ENCODE measurements around the gene GAS7.

The GAS7 gene

DNA sequence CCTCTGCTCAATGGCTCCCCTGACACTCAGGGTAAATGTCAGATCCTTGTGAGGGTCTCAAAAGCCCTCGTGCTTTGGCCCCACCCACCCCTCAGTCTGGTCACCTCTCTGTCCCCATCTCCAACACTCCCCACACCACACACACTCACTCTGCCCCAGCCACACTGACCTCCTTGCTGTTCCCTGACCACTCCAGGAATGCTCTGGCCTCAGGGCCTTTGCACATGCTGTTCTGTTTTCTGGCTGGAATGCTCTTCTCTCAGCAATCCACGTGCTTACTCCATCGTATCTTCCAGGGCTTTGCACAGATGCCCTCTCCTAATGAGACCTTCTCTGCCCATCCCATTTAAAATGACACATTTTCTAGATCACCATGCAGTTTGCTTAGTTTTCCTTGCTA is 28.2 kb downstream of the GAS7 start:
- no peak for DNase-seq

DNA sequence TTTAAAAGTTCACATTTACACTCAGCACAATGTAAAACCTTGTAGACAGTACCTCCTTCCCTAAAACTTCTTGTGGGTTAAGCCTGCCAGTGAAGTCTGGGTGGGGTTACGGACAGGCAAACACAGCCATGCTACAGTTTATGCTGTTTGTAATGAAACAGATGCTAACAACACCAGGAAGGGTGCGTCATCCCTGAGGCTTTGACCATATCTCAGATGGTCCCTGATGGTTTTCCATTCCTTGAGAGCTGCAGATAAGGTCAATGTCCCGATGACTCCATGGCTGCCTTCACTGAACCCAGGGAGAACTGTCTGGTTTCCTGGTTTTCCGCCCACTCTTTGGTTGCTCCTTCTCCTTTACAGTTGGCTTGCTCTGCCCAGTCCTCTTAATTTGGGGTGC is 29.1 kb downstream of the GAS7 start:
- no peak for DNase-seq

DNA sequence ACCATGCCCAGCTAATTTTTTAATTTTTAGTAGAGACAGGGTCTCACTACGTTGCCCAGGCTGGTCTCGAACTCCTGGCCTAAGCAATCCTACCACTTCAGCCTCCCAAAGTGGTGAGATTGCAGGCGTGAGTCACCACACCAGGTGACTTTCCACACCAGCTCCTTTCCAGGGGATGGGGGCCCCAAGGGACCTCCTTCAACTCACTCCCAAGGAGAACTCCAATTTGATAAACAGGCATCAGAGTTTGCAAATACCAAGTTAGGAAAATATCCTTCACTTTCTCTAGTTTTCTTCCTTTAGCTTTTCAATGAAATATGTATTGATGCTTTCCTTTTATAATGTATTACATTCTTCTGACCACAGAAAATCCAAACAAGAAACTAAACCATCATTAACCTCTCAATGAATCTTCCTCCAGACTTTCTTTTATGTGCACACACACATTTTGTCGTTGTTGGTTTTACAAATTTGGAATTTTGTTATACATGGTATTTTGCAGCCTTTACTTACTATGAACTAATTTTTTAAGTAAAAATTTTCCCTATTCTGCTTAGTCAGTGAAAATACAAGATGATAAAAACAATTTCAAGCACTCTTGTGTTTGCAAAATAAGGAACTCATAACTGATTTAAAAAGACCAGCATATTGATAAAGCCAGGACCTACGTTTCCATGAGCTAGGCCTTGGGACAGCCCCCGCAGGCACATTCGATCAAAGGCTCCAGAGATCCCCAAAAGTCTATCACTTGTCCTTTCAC is 32.0 kb downstream of the GAS7 start:
- DNase-seq: no peak

DNA sequence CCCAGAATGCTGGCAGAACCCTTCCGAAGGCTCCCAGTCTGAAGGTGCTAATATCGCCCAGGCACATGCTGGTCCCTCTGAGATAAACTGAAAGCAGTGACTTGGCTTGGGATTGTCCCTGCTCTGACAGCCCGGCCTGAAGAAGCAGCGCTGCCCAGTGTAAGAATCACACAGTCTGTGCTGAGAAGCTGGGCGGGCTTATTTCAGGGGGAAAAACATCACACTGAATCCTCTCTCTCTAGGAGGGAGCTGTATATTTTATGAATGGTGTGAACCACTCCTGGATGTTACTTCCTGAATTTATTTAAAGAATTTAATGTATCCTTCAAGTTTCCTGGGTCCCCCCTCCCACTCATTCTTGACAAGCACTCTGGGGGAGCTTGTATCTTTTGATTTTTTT is 36.3 kb downstream of the GAS7 start:
- DNase-seq: no peak

DNA sequence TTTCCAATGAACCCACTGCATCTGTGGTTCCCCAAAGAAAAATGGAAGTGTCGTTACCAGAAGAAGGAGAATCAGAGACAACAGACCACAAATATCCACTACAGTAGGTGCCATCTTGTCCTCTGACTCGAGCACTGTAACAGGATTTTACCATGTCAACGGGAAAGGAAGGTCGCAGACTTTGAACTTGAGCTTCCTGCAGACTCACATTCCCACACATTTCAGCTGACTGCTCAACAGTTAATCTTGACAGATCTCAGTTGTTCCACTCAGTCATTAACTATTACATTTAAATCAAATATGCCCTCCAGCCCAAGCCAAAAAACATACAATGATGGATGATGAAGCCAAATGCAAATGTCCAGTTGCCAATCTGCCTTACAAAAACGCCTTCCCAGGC is 37.0 kb downstream of the GAS7 start:
- DNase-seq: no peak

DNA sequence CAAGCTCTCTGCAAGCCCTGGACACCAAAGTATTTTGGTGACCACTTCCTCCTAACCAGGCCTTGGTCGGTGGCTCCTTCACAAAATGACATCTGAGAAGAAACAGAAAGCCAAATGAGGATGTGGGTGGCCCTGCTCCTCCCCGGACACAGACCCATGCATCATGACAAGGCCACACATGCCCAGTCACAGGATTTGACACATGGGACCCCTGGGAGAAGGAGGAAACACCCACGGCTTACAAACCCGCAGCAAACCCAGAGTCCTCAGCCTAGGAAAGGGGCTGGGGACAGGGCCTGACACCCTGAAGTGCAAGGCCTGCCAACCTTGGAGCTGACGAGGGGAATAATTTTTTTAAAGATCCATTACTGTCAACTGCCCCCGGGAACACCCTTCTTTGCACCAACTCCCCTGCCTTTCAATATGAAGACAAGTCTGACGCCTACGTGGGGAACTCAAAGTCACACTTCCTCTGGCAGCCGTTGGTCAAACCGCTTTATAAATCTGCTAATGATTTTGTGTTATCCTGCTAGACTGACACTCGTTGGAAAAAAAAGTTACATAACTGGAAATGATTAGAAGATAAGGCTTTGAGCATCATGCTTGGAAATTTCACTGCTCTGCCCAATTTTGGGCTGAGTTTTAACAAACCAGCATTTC is 41.3 kb downstream of the GAS7 start:
- DNase-seq: no peak

DNA sequence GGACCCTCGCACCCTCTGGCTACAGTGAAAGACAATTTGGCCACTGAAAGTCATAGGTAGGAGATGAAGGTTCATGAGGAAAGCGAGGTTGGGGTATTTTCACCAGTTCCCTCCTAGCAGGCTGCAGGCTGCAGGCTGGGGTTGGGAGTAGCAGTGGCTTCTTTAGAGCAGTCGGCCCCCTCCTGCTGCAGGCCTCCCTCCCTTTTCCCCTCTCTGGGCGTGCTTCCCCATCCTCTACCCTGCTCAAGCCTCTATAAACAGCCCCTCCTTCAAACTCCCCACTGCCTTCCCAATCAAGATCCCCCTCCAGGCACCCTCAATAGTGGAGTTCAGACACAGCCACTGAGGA is 41.8 kb downstream of the GAS7 start:
- no peak for DNase-seq

DNA sequence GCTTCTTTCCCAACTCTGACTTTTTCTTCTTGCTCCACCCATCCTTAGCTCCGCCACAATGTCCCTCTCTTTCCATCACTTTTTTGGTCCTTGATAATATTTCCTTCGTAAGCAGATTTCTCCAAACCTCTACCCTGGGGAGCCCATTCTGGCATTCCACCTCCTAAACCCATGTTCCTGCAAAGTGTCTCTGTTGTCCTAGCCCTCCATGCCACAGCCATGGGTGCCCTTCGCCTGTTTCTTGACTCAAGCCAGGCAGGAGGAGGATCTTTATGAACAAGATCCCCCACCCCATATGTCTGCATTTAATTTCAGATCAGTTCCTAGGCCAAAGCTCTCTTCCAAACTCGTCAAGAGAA is 42.4 kb downstream of the GAS7 start:
- DNase-seq: no peak

DNA sequence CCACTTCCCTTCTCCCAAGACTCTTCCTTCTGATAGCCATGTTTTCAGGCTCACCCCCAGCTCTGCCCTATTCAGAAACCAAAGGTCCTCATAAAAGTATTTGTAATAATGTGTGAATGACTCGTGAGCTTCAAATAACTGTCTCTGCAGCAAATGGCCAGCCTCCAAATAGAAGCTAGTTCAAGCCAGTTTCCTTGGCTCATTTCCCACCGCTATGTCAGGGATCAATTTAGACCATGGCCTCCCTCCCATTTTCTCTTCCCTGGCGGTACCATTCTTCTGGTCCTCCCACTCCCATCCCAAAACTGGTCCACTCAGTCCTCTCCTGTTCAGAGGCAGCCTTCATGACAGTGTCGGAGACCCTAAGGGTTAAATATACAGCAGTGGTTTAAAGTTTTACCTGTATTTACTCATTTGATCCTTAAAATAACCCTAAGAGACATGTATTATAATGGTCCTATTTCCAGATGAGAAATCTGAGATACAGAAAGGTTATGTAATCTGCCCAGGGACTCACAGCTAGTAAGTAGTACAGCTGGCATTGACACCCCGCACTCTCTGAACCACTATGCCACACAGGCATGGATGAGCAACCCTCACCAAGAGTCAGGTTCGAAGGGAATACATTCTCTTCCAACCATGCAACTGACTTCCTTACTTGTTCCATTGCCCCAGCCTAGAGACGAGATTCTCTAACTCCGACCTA is 42.9 kb downstream of the GAS7 start:
- DNase-seq: no peak

DNA sequence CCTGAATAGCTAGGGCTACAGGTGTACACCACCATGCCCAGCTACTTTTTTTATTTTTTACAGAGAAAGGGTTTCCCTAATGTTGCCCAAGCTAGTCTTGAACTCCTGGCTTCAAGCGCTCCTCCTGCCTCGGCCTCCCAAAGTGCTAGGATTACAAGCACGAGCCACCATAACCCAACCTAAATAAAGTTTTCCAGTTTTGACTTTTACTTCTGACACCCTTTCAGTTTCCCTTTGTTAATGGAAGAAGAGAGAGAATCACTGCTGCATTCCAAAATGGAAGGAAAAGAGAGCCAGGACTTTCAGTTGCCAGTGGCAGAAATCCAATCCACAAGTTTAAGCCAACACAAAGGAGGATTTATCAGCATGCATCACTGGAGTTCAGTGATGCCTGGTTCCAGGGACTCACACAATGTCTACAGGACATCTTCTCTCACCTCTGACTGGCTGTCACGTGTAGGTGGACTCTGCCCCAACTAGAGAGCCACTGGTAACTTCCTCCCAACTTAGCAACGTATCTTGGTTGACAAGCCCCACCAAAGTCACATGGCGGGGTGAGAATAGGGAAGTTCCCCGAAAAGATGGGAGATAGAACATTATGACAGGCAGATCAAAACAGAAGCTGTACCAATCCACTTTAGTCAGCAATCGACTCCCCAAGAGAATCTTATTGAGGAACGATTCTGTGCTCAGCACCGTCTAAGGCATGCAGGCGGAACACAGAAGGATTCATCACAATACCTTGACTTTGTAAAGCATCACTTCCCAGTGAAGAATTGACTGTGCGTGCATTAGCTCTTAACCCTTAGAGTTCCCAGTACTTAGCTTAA is 46.5 kb downstream of the GAS7 start:
- no peak for DNase-seq

DNA sequence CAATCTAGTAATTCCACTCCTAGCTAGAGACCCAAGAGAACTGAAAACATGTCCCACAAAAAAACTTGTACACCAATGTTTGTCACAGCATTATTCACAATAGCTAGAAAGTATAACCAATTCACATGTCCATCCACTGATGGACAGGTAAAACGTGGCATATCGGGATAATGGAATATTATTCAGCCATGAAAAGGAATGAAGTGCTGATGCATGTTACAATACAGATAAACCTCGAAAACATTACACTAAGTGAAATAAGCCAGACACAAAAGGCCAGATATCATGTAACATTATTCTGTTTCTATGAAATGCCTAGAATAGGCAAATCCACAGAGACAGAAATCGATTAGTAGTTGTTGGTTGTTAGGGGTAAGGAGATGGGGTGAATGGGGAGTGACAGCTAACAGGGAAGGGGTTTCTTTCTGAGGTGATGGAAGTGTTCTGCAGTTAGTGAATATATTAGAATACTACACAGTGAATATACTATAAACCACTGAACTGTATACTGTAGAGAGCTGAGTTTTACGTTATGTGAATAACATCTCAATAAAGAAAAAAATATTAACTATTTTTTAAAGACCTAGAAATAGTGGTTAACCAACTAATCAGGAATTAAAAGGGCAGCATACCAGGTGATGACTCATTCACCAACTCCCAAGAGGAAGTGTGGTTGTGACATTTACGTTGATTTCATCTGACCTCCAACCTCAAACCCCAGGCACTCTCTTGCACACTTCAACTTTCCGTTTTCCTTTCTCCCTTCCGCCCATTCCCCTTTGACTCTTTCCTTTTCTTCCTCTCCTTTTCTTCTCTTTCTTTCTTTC is 48.6 kb downstream of the GAS7 start:
- DNase-seq: no peak

DNA sequence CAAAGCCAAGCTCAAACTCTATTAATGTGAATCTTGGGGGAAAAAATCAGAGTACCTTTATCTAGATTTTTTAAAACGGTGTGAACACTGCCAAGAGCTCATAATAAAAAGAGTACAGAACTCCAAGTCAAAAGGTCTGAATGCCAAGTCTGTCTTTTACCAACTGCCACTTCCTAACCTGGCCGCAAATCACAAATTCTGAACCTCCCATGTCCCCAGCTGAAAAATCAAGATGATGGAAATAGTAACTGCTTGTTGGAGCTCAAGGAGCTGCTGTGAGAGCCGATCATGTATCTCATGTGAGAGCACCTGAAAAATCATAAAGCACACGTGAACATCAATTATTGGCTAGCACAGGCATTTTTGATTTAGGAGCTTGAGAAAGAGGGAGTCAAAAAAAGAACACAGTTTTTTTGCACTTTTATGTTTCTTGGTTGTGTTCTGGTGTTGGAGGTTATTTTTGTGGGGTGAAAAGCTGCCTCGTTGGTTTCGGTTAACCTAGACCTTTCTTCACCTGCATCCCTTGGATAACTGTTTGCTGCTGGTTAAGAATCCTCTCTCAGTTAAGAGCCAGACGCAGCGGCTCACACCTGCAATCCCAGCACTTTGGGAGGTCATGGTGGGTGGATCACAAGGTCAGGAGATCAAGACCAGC is 50.5 kb downstream of the GAS7 start:
- DNase-seq: no peak

DNA sequence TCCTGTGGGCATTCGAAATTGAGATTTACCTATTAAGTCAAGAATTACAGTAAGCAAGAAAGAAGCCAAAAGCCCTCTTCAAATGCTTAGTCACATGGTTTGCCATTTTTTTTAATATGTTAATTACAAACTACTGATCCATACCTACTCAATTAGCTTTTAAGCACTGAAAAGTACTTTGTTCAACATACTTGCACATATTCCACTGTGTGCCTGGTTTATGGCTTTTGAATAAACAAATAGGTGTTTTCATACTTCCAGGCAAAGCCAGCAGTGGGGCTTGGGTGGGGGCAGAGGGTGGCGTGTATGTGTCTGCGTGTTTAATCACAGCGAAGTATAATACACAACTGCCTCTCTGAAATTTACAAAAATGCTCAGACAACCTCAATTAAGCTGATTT is 51.4 kb downstream of the GAS7 start:
- no peak for DNase-seq

DNA sequence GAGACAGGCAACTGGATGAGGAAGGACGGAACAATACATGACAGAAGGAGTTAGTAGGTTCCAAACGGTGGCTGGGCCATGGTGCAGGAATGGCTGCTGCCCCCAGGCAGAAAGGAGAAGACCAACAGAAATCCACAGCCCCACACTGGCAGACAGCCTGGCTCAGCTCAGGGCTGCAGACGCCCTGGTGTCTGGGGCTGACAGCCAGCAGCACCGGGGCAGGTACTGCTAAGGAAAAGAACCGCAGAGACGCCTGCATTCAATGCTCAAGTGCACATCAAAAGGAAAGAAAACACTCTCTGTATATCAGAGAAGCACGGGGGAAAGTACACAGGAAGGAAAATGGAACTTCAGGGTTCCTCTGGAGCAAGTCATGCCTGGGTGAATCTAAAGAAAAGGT is 53.4 kb downstream of the GAS7 start:
- DNase-seq: no peak

DNA sequence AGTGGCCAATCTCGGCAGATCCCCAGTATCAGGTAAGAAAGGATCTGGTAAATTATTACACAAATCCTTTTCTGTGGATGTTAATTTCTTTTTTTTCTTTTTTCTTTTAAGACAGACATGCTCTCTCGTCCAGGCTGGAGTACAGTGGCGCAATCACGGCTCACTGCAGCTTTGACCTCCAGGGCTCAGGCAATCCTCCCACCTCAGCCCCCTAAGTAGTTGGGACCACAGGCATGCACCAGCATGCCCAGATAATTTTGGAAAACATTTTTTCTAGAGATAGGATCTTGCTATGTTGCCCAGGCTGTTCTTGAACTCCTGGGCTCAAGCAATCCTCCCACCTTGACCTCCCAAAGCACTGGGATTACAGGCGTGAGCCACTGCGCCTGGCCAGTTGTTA is 54.0 kb downstream of the GAS7 start:
- DNase-seq: no peak

DNA sequence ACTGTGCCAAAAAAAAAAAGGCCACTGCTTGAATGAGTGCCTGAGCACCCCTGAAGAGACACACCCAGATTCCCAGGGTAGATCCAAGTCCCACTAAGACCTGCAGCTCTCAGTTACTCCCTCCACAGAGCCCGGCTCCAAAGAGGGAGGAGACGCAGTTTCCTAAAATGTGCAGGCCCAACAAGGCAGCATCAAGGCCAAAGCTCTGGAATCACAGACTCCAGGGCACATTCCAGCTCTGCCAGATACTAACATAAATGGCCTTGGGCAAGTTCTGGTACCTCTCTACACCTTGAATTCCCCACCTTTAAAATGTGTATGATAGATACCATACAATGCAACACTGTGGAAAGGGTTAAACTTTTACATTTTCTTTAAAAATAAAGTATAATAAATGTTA is 57.0 kb downstream of the GAS7 start:
- DNase-seq: no peak

DNA sequence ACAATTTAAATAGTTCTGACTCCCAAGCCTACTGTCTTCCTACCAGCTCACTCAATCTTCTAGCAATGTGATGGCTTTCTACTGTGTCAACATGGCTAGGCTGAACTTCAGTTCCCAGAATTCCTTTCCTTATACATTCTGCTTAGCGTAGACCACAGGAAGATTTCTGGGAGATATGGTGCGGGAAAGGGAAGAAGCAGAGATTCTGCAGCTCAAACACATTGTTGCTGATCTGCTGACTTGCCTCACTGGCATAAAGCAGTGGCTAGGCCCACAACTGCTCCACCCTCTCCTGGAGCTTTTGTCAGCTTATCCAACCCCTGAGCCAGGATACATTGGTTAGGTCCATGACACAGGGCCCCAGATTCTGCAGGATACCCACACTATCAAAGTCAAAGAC is 58.8 kb downstream of the GAS7 start:
- no peak for DNase-seq

DNA sequence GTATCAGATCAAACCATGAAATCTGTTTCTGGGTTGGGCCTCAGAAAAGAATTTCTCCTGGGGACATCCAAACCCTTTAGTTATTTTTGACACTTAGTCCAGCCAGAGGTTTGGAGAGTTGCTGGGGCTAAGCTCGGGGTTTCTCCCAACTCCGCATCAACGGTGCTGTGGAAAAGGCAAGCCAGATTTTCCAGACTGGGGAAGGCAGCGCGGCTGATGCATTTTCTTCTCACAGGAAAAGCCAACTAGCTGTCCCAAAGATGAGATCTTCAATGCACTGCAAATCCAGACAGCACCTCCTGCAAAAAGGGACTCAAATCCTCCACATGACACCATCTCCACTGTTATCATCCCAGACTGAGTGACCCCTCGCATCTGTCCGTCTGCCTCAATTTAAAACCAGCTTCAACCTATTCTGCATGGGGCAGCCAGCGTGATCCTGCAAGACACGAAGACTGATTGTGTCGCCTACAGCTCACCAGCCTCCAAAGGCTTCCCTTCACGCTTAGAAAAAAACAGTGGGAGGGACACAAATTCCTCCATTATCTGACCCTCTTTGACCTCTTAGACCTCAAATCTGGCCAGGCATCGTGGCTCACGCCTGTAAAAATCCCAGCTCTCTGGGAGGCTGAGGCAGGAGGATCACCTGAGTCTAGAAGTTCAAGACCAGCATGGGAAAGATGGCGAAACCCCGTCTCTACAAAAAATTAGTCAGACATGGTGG is 62.0 kb downstream of the GAS7 start:
- DNase-seq: no peak

DNA sequence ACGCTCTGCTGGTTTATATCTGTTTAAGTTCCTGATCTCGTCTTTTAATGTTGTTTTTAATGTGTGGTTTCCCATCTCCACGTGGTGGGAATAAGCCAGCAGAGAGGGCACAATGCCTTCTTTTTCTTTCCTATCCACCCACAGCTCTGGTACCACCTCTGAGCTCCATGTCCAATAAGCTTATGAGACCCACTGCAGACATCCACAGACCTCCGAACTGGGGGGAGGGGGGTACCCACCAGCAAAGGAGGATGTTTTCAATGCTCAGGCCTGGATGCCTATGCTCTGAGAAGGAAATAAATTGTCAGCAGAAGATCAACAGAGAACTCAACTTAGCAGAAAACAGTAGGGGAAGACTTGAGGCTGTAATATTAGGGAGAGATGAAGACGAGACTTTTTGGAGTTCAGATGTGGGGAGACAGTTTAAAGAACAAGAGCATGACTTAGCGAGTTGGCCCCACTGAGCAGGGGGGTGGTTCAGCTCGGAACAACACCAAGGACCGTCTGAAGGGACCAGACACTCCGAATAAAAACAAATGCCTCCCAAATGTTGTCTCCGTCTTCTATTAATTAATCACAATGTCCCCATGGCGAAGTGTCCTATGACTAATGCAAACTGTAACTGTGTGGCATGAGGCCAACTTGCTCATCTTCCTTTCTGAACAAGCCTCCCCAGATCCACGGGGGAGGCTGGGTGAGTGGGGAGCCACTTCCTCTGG is 62.7 kb downstream of the GAS7 start:
- DNase-seq: no peak

DNA sequence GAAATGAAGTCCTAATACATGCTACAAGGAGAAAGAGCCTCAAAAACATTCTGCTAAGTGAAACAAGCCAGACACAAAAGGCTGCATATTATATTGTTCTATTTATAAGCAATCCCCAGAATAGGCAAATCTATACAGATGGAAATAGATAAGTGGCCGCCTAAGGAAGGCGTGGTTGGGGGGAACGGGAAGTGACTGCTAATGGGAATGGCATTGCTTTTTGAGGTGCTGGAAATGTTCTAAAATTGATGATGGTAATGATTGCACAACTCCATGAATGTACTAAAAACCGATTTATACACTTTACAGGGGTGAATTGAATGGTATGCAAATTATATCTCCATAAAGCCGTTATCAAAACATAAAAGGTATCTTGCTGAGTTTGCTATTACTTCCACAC is 67.7 kb downstream of the GAS7 start:
- DNase-seq: no peak

DNA sequence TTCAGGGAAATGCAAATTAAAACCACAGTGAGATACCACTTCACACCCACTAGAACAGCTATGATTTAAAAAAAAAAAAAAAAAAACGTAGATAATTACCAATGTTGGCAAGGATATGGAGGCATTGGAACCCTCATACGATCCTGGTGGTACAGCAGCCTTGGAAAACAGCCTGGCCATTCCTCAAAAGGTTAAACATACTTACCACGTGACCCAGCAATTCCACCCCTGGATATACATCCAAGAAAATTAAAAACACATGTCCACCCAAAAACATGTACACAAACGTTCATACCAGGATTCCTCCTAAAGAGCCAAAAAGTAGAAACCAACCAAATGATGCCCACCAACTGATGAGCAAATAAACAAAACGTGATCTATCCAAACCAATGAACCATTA is 68.1 kb downstream of the GAS7 start:
- DNase-seq: no peak

Data from 8988T (cell line).